OCI-LY1 (cell line): ENCODE measurements around the gene KIF11.

Source experiments
- CTCF ChIP-seq: fragments of 200-600 bp; sonication (generic), shearing (Covaris generic); IDR thresholded peaks from 2 replicates; pipeline ENCODE4 v1.5.1; 2017; ENCODE audit warnings: mild to moderate bottlenecking, antibody characterized with exemption, low read length, moderate library complexity, mixed read lengths
- EZH2 ChIP-seq: fragments of 200-600 bp; sonication (generic), shearing (Covaris generic); IDR thresholded peaks from 2 replicates; pipeline ENCODE4 v1.8.0; 2017; ENCODE audit warnings: borderline replicate concordance, mixed run types, mild to moderate bottlenecking, antibody characterized with exemption, low read length, moderate library complexity, mixed read lengths

DNA sequence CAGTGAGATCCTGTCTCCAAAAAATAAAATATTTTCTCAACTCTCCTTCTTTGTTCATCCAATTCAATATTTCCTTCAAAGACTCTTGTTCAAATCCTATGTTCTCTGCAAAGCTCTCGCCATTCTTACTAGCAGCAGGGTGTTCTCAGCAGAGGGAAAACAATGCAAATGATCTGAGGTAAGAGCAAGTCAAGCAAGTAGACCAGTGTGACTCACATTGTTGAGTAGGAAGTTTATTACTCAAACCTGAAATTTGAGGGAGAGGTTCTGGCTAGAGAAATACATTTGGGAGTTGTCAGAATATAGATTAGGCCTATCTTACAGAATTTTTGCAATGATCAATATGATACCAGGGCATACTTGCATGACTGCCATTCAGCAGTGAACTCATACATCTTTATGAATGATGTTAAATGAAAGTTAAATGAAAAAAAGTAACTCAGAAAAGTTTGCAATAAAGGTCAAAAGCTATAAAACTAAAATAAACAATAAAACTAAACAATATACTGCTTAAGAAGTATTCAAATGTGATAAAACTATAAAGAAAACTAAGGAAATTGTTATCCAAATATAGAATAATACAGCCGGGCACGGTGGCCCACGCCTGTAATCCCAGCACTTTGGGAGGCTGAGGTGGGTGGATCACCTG is 24.9 kb upstream of the KIF11 start:
- TF ChIP-seq CTCF (no peak), EZH2 (no peak)
